IMR-90 (cell line): ENCODE measurements around the gene TRMT2B. TPM values are rescaled to one million over a fixed set of nuclear protein-coding genes. Genes with fewer than 3 reads are reported as not detected.
"Not testable (repeated sequence)": the region's sequence is repeated elsewhere in the genome, so short reads cannot be mapped to it uniquely, and the experiment has no call there.

Experiments used
- ATAC-seq: fragments of 200-7000 bp; cut with Tn5 transposase; 2 replicates; pipeline ENCODE4 v1.9.1; 2020; ENCODE audit warnings: low read depth, mild to moderate bottlenecking, moderate library complexity
- BruUV-seq: library from RNA; stranded (reverse); fragments of 400-500 nt; replicated peaks from 2 replicates; lab custom pipeline; 2021; lab: Mats Ljungman, UMichigan
- CTCF ChIA-PET: fragments of 300-600 bp; formaldehyde crosslinking; extraction: SDS; loops from one replicate; lab custom pipeline; 2021; ENCODE audit warnings: antibody characterized with exemption; lab: Yijun Ruan, JAX
- POLR2A ChIA-PET: fragments of 300-600 bp; sonication (Branson Sonifier 250); formaldehyde crosslinking; loops from one replicate; lab custom pipeline; 2022; ENCODE audit warnings: antibody characterized with exemption; ENCODE audit not compliant: unreplicated experiment; lab: Charles Lee
- DNase-seq: peaks from one replicate; pipeline ENCODE4 v3.0.0; 2013
- H2AFZ ChIP-seq: replicated peaks from 2 replicates; pipeline ENCODE3; 2013; ENCODE audit warnings: low read length, mild to moderate bottlenecking; ENCODE audit not compliant: poor library complexity
- H2AK5ac ChIP-seq: 2 replicates; pipeline ENCODE4 v1.6.1; 2013; ENCODE audit warnings: low read depth, low read length, inconsistent platforms
- H2AK9ac ChIP-seq: replicated peaks from 2 replicates; pipeline ENCODE3; 2013; ENCODE audit warnings: mild to moderate bottlenecking, low read depth, low read length, moderate library complexity; ENCODE audit not compliant: poor library complexity
- H2BK120ac ChIP-seq: 2 replicates; pipeline ENCODE4 v1.6.1; 2013; ENCODE audit warnings: low read depth, low read length, inconsistent platforms
- H2BK15ac ChIP-seq: 3 replicates; pipeline ENCODE4 v1.6.1; 2013; ENCODE audit warnings: low read depth, low read length, inconsistent platforms
- H2BK20ac ChIP-seq: 2 replicates; pipeline ENCODE4 v1.6.1; 2013; ENCODE audit warnings: low read depth, mild to moderate bottlenecking, inconsistent platforms, low read length, moderate library complexity
- H2BK5ac ChIP-seq: 2 replicates; pipeline ENCODE4 v1.6.1; 2013; ENCODE audit warnings: mild to moderate bottlenecking, low read depth, low read length, inconsistent platforms; ENCODE audit not compliant: poor library complexity, severe bottlenecking
- H3K14ac ChIP-seq: replicated peaks from 2 replicates; pipeline ENCODE4 v1.6.1; 2013; ENCODE audit warnings: low read depth, low read length, inconsistent platforms
- H3K18ac ChIP-seq: 2 replicates; pipeline ENCODE4 v1.6.1; 2013; ENCODE audit warnings: low read depth, low read length, control low read depth
- H3K23ac ChIP-seq: 2 replicates; pipeline ENCODE4 v1.6.1; 2013; ENCODE audit warnings: low read depth, low read length, inconsistent platforms
- H3K27ac ChIP-seq: 2 replicates; pipeline ENCODE4 v1.5.1; 2013; ENCODE audit warnings: mild to moderate bottlenecking, control low read depth, low read length; ENCODE audit not compliant: insufficient read depth
- H3K27me3 ChIP-seq: 2 replicates; pipeline ENCODE4 v1.6.1; 2013; ENCODE audit warnings: low read length; ENCODE audit not compliant: control insufficient read depth, insufficient read depth
- H3K36me3 ChIP-seq: 2 replicates; pipeline ENCODE4 v1.6.1; 2013; ENCODE audit warnings: low read length, mixed read lengths; ENCODE audit not compliant: control insufficient read depth, insufficient read depth
- H3K4ac ChIP-seq: 2 replicates; pipeline ENCODE4 v1.6.1; 2013; ENCODE audit warnings: low read depth, low read length, inconsistent platforms
- H3K4me1 ChIP-seq: 2 replicates; pipeline ENCODE4 v1.6.1; 2013; ENCODE audit warnings: low read length, mixed read lengths; ENCODE audit not compliant: control insufficient read depth, insufficient read depth
- H3K4me2 ChIP-seq: 2 replicates; pipeline ENCODE4 v1.6.1; 2013; ENCODE audit warnings: low read depth, mild to moderate bottlenecking, control low read depth, low read length, moderate library complexity
- H3K4me3 ChIP-seq: 2 replicates; pipeline ENCODE4 v1.5.1; 2013; ENCODE audit warnings: low read depth, mild to moderate bottlenecking, control low read depth, low read length, moderate library complexity; ENCODE audit not compliant: insufficient read depth
- H3K56ac ChIP-seq: 2 replicates; pipeline ENCODE4 v1.6.1; 2013; ENCODE audit warnings: low read length, inconsistent platforms; ENCODE audit not compliant: insufficient read depth; ENCODE audit errors: extremely low read depth
- H3K79me1 ChIP-seq, 2 experiments: 2 replicates each; pipeline ENCODE4 v1.6.1; 2013; ENCODE audit warnings: low read length in 2 of 2, inconsistent platforms in 1 of 2, low read depth in 1 of 2
- H3K9ac ChIP-seq: 2 replicates; pipeline ENCODE4 v1.6.1; 2013; ENCODE audit warnings: low read depth, low read length, control low read depth
- H3K9me1 ChIP-seq: 2 replicates; pipeline ENCODE4 v1.6.1; 2013; ENCODE audit warnings: low read length, inconsistent platforms; ENCODE audit not compliant: insufficient read depth
- H3K9me3 ChIP-seq: 2 replicates; pipeline ENCODE4 v1.6.1; 2013; ENCODE audit warnings: low read length; ENCODE audit not compliant: control insufficient read depth, insufficient read depth
- H4K20me1 ChIP-seq: 2 replicates; pipeline ENCODE4 v1.6.1; 2013; ENCODE audit warnings: low read length, inconsistent platforms; ENCODE audit not compliant: insufficient read depth
- H4K5ac ChIP-seq: 2 replicates; pipeline ENCODE4 v1.6.1; 2013; ENCODE audit warnings: mild to moderate bottlenecking, low read depth, low read length, control low read depth
- H4K8ac ChIP-seq, 2 experiments: 2 replicates each; pipeline ENCODE4 v1.6.1; 2013; ENCODE audit warnings: low read depth in 2 of 2, low read length in 2 of 2, control low read depth in 1 of 2, inconsistent platforms in 1 of 2
- H4K91ac ChIP-seq: 2 replicates; pipeline ENCODE4 v1.6.1; 2013; ENCODE audit warnings: low read depth, low read length, inconsistent platforms; ENCODE audit not compliant: insufficient read depth
- WGBS, 2 experiments: methylation state at CpG; one replicate each; pipeline versions ENCODE4 v1.1.5 to v1.1.7; 2013; ENCODE audit warnings: missing lambda C conversion rate in 2 of 2; ENCODE audit not compliant: insufficient read length in 1 of 2; ENCODE audit errors: extremely low coverage in 2 of 2; 5-methylcytosine and 5-hydroxymethylcytosine counted together
- dilution Hi-C: fragments of 300-500 bp; cut with HindIII; formaldehyde crosslinking; loops from one replicate; pipeline ENCODE4 v1.14.3; 2018; ENCODE audit warnings: low sequenced_read_pairs; ENCODE audit not compliant: unreplicated experiment
- in situ Hi-C: fragments of 300-500 bp; cut with MboI; formaldehyde crosslinking; loops from 3 replicates; pipeline ENCODE4 v1.14.3; 2019; ENCODE audit warnings: low sequenced_read_pairs, inconsistent platforms, mixed read lengths
- intact Hi-C: fragments of 100-400 bp; cut with micrococcal nuclease; formaldehyde crosslinking; loops from 2 replicates; pipeline ENCODE4 v1.10.0; 2022
- polyA plus RNA-seq, 3 experiments: library from polyadenylated mRNA; depleted of rRNA; stranded (reverse); fragments of >200 nt; gene quantifications; 2 replicates each; pipeline ENCODE4 v1.2.3, GENCODE V29; 2012; ENCODE audit warnings: low replicate concordance in 1 of 3
- total RNA-seq: library from RNA; depleted of rRNA; stranded (reverse); fragments of >200 nt; gene quantifications from 2 replicates; pipeline ENCODE4 v1.2.3, GENCODE V29; 2012

TRMT2B gene
- total and polyA plus RNA-seq, 2 of the 4 experiments (the other 2 are of a cell fraction) = 7.7 to 13.4 TPM

DNA sequence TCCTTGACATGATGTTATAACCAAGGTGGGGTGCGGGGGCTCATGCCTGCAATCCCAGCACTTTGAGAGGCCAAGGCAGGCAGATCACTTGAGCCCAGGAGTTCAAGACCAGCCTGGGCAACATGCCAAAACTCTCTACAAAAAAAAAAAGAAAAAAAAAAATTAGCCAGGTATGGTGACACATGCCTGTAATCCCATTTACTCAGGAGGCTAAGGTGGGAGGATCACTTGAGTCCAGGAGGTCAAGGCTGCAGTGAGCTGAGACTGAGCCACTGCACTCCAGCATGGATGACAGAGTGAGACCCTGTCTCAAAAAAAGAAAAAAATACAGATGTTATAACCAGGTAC lies 70.4 kb downstream of the TRMT2B start:
- in situ Hi-C loops, intact Hi-C loops, H3K79me1 ChIP-seq, H2BK15ac ChIP-seq, H3K36me3 ChIP-seq, POLR2A ChIA-PET, H3K14ac ChIP-seq, H4K20me1 ChIP-seq, H4K5ac ChIP-seq, H3K4me2 ChIP-seq, H3K56ac ChIP-seq, H2AFZ ChIP-seq, H2AK9ac ChIP-seq, H3K9ac ChIP-seq, dilution Hi-C loops, H3K27me3 ChIP-seq, H2BK20ac ChIP-seq, H3K9me1 ChIP-seq, ATAC-seq, H3K18ac ChIP-seq, DNase-seq, H3K23ac ChIP-seq, CTCF ChIA-PET, H3K9me3 ChIP-seq, H3K4me3 ChIP-seq, H3K27ac ChIP-seq, H3K4me1 ChIP-seq, BruUV-seq: not testable (repeated sequence)
- peak overlapping the region; percentile 54 for H2AK5ac ChIP-seq
- WGBS, 2 experiments = no CpG with 5 or more reads among the region's 1 CpG
- 0 out of 4 replicates have a peak overlapping the region, but pooled peaks of 1 of the 2 experiments have one; percentile 36 for H4K8ac ChIP-seq
- peak overlapping the region; percentile 32; the same call in 1 of the 2 replicates for H4K91ac ChIP-seq
- H2BK120ac ChIP-seq = peak overlapping the region; percentile 68
- H3K4ac ChIP-seq = peak overlapping the region; percentile 84; the same call in 1 of the 2 replicates
- H2BK5ac ChIP-seq = peak overlapping the region; percentile 25
